K562 (cell line): ENCODE data around the gene SEMA6C. TPM values are rescaled to one million over a fixed set of nuclear protein-coding genes. Genes with fewer than 3 reads are reported as not detected.

ENCODE experiments used
- ATAC-seq: fragments of 200-7000 bp; cut with Tn5 transposase; 3 replicates; pipeline ENCODE4 v1.9.1; 2020; ENCODE audit warnings: moderate library complexity
- BruUV-seq: library from RNA; stranded (reverse); fragments of 400-500 nt; replicated peaks from 2 replicates; lab custom pipeline; 2021; lab: Mats Ljungman, UMichigan
- CTCF ChIA-PET: fragments of 300-600 bp; formaldehyde crosslinking; extraction: SDS; loops from one replicate; lab custom pipeline; 2021; ENCODE audit warnings: low intra/inter-chr PET ratio; lab: Yijun Ruan, JAX
- POLR2A ChIA-PET: fragments of 300-600, 350-650 bp; sonication (Branson Sonifier 250); formaldehyde crosslinking; extraction: SDS; loops from one replicate; lab custom pipeline; 2021; ENCODE audit warnings: antibody characterized with exemption, inconsistent platforms; lab: Yijun Ruan, JAX
- DNase-seq, 4 experiments: peaks; one replicate each; pipeline versions ENCODE4 v3.0.0 to v3.0.0-alpha.2; 2011 to 2018; ENCODE audit warnings: low spot score in 3 of 4, mixed read lengths in 3 of 4; ENCODE audit errors: extremely low read depth in 1 of 4
- FAIRE-seq: peaks from 2 replicates; lab custom pipeline; 2011; peaks lifted over from hg19 to GRCh38; lab: Jason Lieb, UNC
- H2AFZ ChIP-seq: 2 replicates; pipeline ENCODE4 v1.6.0; 2011; ENCODE audit warnings: low read depth, low read length, control low read depth, inconsistent platforms
- H3K27ac ChIP-seq: fragments of 200-600 bp; 3 replicates; pipeline ENCODE4 v1.8.0; 2011; ENCODE audit warnings: low read depth, mild to moderate bottlenecking, control low read depth, inconsistent platforms, low read length, moderate library complexity, mixed read lengths; ENCODE audit errors: extremely low read depth
- H3K27me3 ChIP-seq, 2 experiments: fragments of 300-600 bp in 1 of 2; 2 replicates in 1 of 2; 3 replicates in 1 of 2; pipeline versions ENCODE4 v1.6.0 to v1.8.0; 2011; ENCODE audit warnings: inconsistent platforms in 2 of 2, low read length in 2 of 2, mild to moderate bottlenecking in 1 of 2, mixed read lengths in 1 of 2, moderate library complexity in 1 of 2; ENCODE audit not compliant: control insufficient read depth in 2 of 2, insufficient read depth in 2 of 2
- H3K36me3 ChIP-seq: fragments of 300-600 bp; 3 replicates; pipeline ENCODE4 v1.8.0; 2011; ENCODE audit warnings: mild to moderate bottlenecking, low read length, inconsistent platforms; ENCODE audit not compliant: control insufficient read depth, insufficient read depth
- H3K4me1 ChIP-seq, 2 experiments: fragments of 200-600 bp in 1 of 2; replicated peaks in 1 of 2; 2 replicates in 1 of 2; 3 replicates in 1 of 2; pipeline versions ENCODE4 v1.5.1 to v1.8.0; 2011; ENCODE audit warnings: inconsistent platforms in 2 of 2, low read length in 2 of 2, mild to moderate bottlenecking in 1 of 2, mixed read lengths in 1 of 2, moderate library complexity in 1 of 2; ENCODE audit not compliant: control insufficient read depth in 2 of 2, insufficient read depth in 2 of 2
- H3K4me2 ChIP-seq: 2 replicates; pipeline ENCODE4 v1.6.1; 2011; ENCODE audit warnings: low read length, control low read depth, inconsistent platforms, mixed read lengths; ENCODE audit not compliant: insufficient read depth
- H3K4me3 ChIP-seq: fragments of 200-600 bp; sonication (generic), shearing (Covaris generic); 2 replicates; pipeline ENCODE4 v1.5.1; 2016; ENCODE audit warnings: control low read depth, inconsistent platforms
- H3K79me2 ChIP-seq: fragments of 200-600 bp; 3 replicates; pipeline ENCODE4 v1.8.0; 2011; ENCODE audit warnings: low read length, inconsistent platforms; ENCODE audit not compliant: control insufficient read depth, insufficient read depth
- H3K9ac ChIP-seq, 2 experiments: 2 replicates each; pipeline versions ENCODE4 v1.6.0 to v1.6.1; 2011; ENCODE audit warnings: low read depth in 2 of 2, low read length in 2 of 2, control low read depth in 1 of 2, inconsistent platforms in 1 of 2, mild to moderate bottlenecking in 1 of 2, mixed read lengths in 1 of 2; ENCODE audit not compliant: insufficient read depth in 1 of 2
- H3K9me1 ChIP-seq: one replicate; pipeline ENCODE4 v1.6.0; 2011; ENCODE audit warnings: inconsistent platforms, mild to moderate bottlenecking, low read length, moderate library complexity; ENCODE audit not compliant: control insufficient read depth, insufficient read depth
- H3K9me3 ChIP-seq: replicated peaks from 2 replicates; pipeline ENCODE4 v1.5.1; 2011; ENCODE audit warnings: low read depth, low read length, inconsistent platforms; ENCODE audit not compliant: control insufficient read depth, insufficient read depth
- H4K20me1 ChIP-seq: replicated peaks from 2 replicates; pipeline ENCODE4 v1.6.1; 2011; ENCODE audit warnings: low read length, inconsistent platforms, mixed read lengths; ENCODE audit not compliant: control insufficient read depth, insufficient read depth
- BRD9 ChIP-seq: fragments of 450-650 bp; IDR thresholded peaks from 2 replicates; pipeline ENCODE4 v1.6.1; 2018; ENCODE audit warnings: low read depth; ENCODE audit not compliant: partially characterized antibody
- EP300 ChIP-seq: IDR thresholded peaks from 2 replicates; pipeline ENCODE4 v1.6.1; 2012; ENCODE audit warnings: low read length, improper control_type of control experiment
- GABPA ChIP-seq: fragments of 200-800 bp; sonication (Bioruptor generic); conservative IDR thresholded peaks from 2 replicates; pipeline ENCODE4 v1.6.1; 2016; ENCODE audit warnings: low read depth, missing genetic modification characterization, missing compliant biosample characterization
- GTF2E2 ChIP-seq: fragments of 200-800 bp; sonication (Bioruptor generic); IDR thresholded peaks from 2 replicates; pipeline ENCODE4 v1.6.1; 2016; ENCODE audit warnings: missing genetic modification characterization, missing compliant biosample characterization
- NEUROD1 ChIP-seq: fragments of 150-350 bp; IDR thresholded peaks from 2 replicates; pipeline ENCODE4 v1.6.1; 2014; ENCODE audit warnings: borderline replicate concordance, low read length, low read depth; ENCODE audit not compliant: partially characterized antibody
- RAD21 ChIP-seq, 2 experiments: fragments of 250-450 bp in 1 of 2; fragments of 450-650 bp in 1 of 2; sonication (Bioruptor Pico) in 1 of 2; formaldehyde crosslinking in 1 of 2; IDR thresholded peaks in 1 of 2; conservative IDR thresholded peaks in 1 of 2; 2 replicates each; pipeline versions ENCODE4 v1.4.0 to v1.8.0; 2020 to 2022; ENCODE audit warnings: mild to moderate bottlenecking in 2 of 2, moderate library complexity in 1 of 2
- RB1 ChIP-seq: fragments of 450-650 bp; IDR thresholded peaks from 2 replicates; pipeline ENCODE4 v1.6.1; 2017; ENCODE audit warnings: low read depth, mild to moderate bottlenecking
- SMARCC2 ChIP-seq: fragments of 450-650 bp; IDR thresholded peaks from 2 replicates; pipeline ENCODE4 v1.6.1; 2017; ENCODE audit warnings: antibody characterized with exemption, moderate library complexity, mild to moderate bottlenecking, low read depth
- ZNF408 ChIP-seq: fragments of 250-450 bp; sonication (Bioruptor Pico); IDR thresholded peaks from 2 replicates; pipeline ENCODE4 v1.4.0; 2020; ENCODE audit warnings: low read depth, mild to moderate bottlenecking, moderate library complexity
- ZNF444 ChIP-seq: fragments of 250-450 bp; sonication (Bioruptor Pico); IDR thresholded peaks from 2 replicates; pipeline ENCODE4 v1.4.0; 2020; ENCODE audit warnings: mild to moderate bottlenecking, moderate library complexity
- ZNF717 ChIP-seq: fragments of 250-450 bp; sonication (Bioruptor Pico); IDR thresholded peaks from 2 replicates; pipeline ENCODE4 v1.5.0; 2021
- WGBS: fragments of 100-300 bp; shearing (Covaris generic); methylation state at CpG from one replicate; pipeline ENCODE4 v1.1.6; 2016; ENCODE audit warnings: low coverage, mixed read lengths; ENCODE audit not compliant: insufficient coverage; ENCODE audit errors: missing lambda C conversion rate; 5-methylcytosine and 5-hydroxymethylcytosine counted together
- in situ Hi-C: fragments of 300-500 bp; cut with MboI; formaldehyde crosslinking; loops from 4 replicates; pipeline ENCODE4 v1.15.0; 2018; ENCODE audit warnings: inconsistent platforms, mixed read lengths
- intact Hi-C: fragments of 100-400 bp; cut with micrococcal nuclease; formaldehyde crosslinking; loops from 2 replicates; pipeline ENCODE4 v1.14.2; 2022
- polyA plus RNA-seq, 8 experiments: library from polyadenylated mRNA; depleted of rRNA in 4 of 8; stranded (reverse) in 5 of 8; unstranded in 3 of 8; fragments of >200 nt; fragmentation: Nextera tagmentation in 2 of 8; fragmentation: Illumina TruSeq in 1 of 8; extraction: Ambion mirVana in 2 of 8; extraction: Trizol in 1 of 8; gene quantifications; 2 replicates each; pipeline versions ENCODE4 v1.2.1 to v1.2.3, GENCODE V29; 2011 to 2014; ENCODE audit warnings: inconsistent platforms in 1 of 8, missing spikeins in 1 of 8
- total RNA-seq, 7 experiments: library from RNA; depleted of rRNA in 6 of 7; stranded (reverse); fragments of >200 nt in 6 of 7; fragmentation: Illumina TruSeq in 2 of 7; extraction: Trizol in 2 of 7; gene quantifications; 2 replicates each; pipeline versions ENCODE4 v1.2.1 to v1.2.3, GENCODE V29; 2011 to 2021; ENCODE audit warnings: low replicate concordance in 1 of 7
- TF ChIP-seq, protein P1 (sequence below): fragments of 450-650 bp; IDR thresholded peaks from 2 replicates; pipeline ENCODE4 v1.6.1; 2017; ENCODE audit warnings: mild to moderate bottlenecking, moderate library complexity
- TF ChIP-seq, protein P2 (sequence below), 2 experiments: fragments of 150-350 bp in 1 of 2; IDR thresholded peaks; 2 replicates each; pipeline ENCODE4 v1.6.1; 2012 to 2016; ENCODE audit warnings: low read depth in 2 of 2, low read length in 2 of 2, mild to moderate bottlenecking in 1 of 2, moderate library complexity in 1 of 2

The SEMA6C gene
- total and polyA plus RNA-seq, 9 of the 15 experiments (the other 6 are each of a cell fraction or from before 2014, with no cell fraction given): 0.03 to 4.6 (median 0.95) TPM

DNA sequence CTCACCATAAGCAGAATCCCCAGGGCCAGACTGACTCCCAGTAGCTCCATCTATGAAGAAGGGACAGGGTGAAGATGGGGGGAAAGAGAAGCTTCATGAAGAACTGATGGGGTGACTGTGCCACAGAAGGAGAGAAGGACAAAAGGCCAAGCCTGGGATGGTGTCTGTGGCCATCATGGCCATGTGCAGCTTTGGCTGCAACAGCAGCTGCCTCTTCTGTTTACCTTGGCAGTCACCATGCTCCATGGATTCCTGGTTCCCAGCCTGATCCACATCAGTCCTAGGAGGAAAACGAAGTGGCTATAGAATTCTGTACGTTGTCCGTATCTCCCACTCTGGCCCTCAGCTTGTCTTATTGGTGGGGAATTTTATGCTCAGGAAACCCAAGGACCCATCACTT, 12.0 kb downstream of the SEMA6C start (continued):
- no peak for TF ChIP-seq ZNF408 (CRISPR knock-in tag)
- no peak for TF ChIP-seq EP300

DNA sequence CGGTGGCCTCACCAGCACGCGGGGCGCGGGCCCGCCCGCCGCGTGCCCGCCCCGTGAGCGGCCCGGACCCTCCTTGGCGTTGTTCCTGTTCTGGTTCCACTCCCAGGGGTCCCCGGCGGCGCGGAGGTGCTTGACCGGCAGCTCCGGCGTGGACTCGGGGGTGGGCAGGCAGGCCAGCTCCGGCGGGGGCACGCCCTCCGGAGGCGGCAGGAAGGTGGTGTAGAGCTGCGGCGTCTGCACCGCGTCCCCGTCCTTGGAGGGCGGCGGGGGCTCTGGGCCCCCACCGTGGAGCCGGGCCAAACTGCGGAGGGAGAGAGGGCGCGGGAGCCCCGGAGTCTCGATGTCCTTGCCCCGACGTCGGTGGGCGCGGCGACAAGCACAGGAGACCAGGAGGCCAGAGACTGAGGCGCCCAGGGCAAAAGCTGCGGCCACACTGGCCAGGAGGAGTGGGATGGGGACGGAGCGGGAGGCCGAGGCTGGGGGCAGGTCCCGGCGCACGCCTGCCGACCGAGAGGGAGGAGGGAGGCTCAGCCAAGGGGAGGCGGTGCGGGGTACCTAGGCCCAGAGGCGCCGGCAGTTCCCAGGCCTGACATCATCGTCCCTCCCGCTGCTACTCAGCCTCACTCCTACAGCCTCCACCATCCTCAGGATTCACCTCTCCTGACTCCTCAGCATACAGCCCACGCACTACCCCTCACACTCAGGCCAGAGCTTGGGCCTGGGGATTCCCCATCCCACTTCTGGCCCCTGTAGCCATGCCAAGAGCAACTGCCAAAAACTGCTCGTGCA, 13.2 kb downstream of the SEMA6C start:
- intact Hi-C loops: no loop called here
- no peak overlapping the region for H3K27ac ChIP-seq
- no peaks in the 10 kb centered on the region for H3K9me1 ChIP-seq
- H2AFZ ChIP-seq: no peak overlapping the region
- BruUV-seq: no TSS peak
- CTCF ChIA-PET: no interaction called here
- peaks cover 3% of the 10 kb centered on the region; the same call in 1 of the 2 replicates for H4K20me1 ChIP-seq
- H3K79me2 ChIP-seq: no peaks in the 10 kb centered on the region
- DNase-seq (peak in 2 of 4 experiments; percentile 12 to 15), FAIRE-seq (no peak), ATAC-seq (no peak)
- POLR2A ChIA-PET: no interaction called here
- peaks cover 0 to 25% of the 10 kb centered on the region in 2 experiments; a peak in 2 of 5 replicates for H3K4me1 ChIP-seq
- H3K4me2 ChIP-seq: no peak overlapping the region
- H3K9ac ChIP-seq: no peak overlapping the region
- H3K36me3 ChIP-seq: no peaks in the 10 kb centered on the region
- in situ Hi-C loops: no loop called here
- WGBS: 67% methylated on average over 14 of the region's 65 CpGs
- no peak overlapping the region for H3K4me3 ChIP-seq
- H3K27me3 ChIP-seq: no peaks in the 10 kb centered on the region; a peak in 1 of 5 replicates
- no peaks in the 10 kb centered on the region for H3K9me3 ChIP-seq
- no peak for TF ChIP-seq SMARCC2
- TF ChIP-seq, protein P1, sequence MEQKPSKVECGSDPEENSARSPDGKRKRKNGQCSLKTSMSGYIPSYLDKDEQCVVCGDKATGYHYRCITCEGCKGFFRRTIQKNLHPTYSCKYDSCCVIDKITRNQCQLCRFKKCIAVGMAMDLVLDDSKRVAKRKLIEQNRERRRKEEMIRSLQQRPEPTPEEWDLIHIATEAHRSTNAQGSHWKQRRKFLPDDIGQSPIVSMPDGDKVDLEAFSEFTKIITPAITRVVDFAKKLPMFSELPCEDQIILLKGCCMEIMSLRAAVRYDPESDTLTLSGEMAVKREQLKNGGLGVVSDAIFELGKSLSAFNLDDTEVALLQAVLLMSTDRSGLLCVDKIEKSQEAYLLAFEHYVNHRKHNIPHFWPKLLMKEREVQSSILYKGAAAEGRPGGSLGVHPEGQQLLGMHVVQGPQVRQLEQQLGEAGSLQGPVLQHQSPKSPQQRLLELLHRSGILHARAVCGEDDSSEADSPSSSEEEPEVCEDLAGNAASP: no peak
- no peak for TF ChIP-seq ZNF717
- TF ChIP-seq, protein P2, sequence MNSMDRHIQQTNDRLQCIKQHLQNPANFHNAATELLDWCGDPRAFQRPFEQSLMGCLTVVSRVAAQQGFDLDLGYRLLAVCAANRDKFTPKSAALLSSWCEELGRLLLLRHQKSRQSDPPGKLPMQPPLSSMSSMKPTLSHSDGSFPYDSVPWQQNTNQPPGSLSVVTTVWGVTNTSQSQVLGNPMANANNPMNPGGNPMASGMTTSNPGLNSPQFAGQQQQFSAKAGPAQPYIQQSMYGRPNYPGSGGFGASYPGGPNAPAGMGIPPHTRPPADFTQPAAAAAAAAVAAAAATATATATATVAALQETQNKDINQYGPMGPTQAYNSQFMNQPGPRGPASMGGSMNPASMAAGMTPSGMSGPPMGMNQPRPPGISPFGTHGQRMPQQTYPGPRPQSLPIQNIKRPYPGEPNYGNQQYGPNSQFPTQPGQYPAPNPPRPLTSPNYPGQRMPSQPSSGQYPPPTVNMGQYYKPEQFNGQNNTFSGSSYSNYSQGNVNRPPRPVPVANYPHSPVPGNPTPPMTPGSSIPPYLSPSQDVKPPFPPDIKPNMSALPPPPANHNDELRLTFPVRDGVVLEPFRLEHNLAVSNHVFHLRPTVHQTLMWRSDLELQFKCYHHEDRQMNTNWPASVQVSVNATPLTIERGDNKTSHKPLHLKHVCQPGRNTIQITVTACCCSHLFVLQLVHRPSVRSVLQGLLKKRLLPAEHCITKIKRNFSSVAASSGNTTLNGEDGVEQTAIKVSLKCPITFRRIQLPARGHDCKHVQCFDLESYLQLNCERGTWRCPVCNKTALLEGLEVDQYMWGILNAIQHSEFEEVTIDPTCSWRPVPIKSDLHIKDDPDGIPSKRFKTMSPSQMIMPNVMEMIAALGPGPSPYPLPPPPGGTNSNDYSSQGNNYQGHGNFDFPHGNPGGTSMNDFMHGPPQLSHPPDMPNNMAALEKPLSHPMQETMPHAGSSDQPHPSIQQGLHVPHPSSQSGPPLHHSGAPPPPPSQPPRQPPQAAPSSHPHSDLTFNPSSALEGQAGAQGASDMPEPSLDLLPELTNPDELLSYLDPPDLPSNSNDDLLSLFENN (IDR thresholded peaks at IDR 0.05; ENCODE audit: low read depth in 2 of 2, low read length in 2 of 2): no peak
- no peak for TF ChIP-seq ZNF444 (CRISPR knock-in tag)
- no peak for TF ChIP-seq NEUROD1
- TF ChIP-seq BRD9: no peak
- no peak for TF ChIP-seq RB1
- no peak for TF ChIP-seq RAD21 (CRISPR knock-in tag; conservative IDR thresholded peaks at IDR 0.05 in 1 of 2, IDR thresholded peaks at IDR 0.05 in 1 of 2)
- TF ChIP-seq GABPA (tag): no peak
- no peak for TF ChIP-seq GTF2E2 (tag)
